ENCODE measurements around the gene ADAMTS20. TPM values are rescaled to one million over a fixed set of nuclear protein-coding genes. Genes with fewer than 3 reads are reported as not detected.

The ADAMTS20 gene
- total RNA-seq, 1 experiment from 2014 or later, result 2.7 TPM

DNA sequence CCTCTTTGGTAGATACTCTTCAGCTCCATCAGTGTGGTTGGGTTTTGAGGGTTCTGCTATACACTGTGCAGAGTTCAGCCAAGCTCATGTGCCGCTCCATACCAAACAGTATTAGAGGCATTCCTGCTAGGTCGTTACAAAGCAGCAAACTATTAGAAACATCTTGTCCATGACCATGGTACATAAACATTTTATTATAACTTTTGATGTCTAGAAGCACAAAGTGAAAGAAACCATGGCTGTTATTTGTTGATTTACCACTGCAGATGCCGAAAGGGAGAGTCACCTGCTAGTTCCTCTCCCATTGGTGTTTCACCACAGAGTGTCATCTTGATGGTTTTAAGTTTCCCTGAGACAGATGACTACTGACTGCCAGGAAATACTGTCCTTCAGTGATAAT lies 242.0 kb downstream of the ADAMTS20 start:
- Mint-ChIP-seq H3K4me3 (no peak overlapping the region), H3K4me1 (0 out of 4 replicates have a peak, but pooled peaks cover 0 to 2% of the 10 kb centered on the region in 2 experiments), H3K27me3 (ENCODE audit: low read depth) (no peaks in the 10 kb centered on the region), H3K36me3 (ENCODE audit: insufficient read depth in 1 of 3, low read depth in 3 of 3) (no peaks in the 10 kb centered on the region), H3K27ac (no peak overlapping the region), H3K9me3 (no peaks in the 10 kb centered on the region)
- Histone ChIP-seq H3K14ac (ENCODE audit: insufficient read depth, low read length) (no peak overlapping the region), H3K4me1 (ENCODE audit: insufficient read depth, low read length) (no peaks in the 10 kb centered on the region), H2BK15ac (ENCODE audit: low read depth, low read length) (no peak overlapping the region), H3K79me1 (ENCODE audit: insufficient read depth, low read depth, low read length, poor library complexity, severe bottlenecking) (no peaks in the 10 kb centered on the region), H3K79me2 (ENCODE audit: insufficient read depth, low read length) (no peaks in the 10 kb centered on the region), H3K9ac (ENCODE audit: extremely low read depth, insufficient read length, low read length) (no peak overlapping the region), H4K91ac (ENCODE audit: insufficient read length, low read depth, low read length) (no peak overlapping the region), H4K8ac (replicated peaks; ENCODE audit: insufficient read length, low read depth, low read length) (no peak overlapping the region), H3K4ac (ENCODE audit: low read depth, low read length) (no peak overlapping the region), H3K23me2 (ENCODE audit: insufficient read length, low read depth, low read length, poor library complexity, severe bottlenecking) (no peaks in the 10 kb centered on the region), H2BK12ac (ENCODE audit: insufficient read length, low read depth, low read length) (no peak overlapping the region), H3K27me3 (ENCODE audit: insufficient read depth, low read length) (no peaks in the 10 kb centered on the region), H3K9me3 (ENCODE audit: control insufficient read depth, low read depth, low read length) (no peaks in the 10 kb centered on the region), H3K56ac (ENCODE audit: insufficient read length, low read depth, low read length) (no peak overlapping the region), H2AFZ (ENCODE audit: low read length) (no peak overlapping the region), H4K20me1 (ENCODE audit: control insufficient read depth, insufficient read depth, insufficient read length) (no peaks in the 10 kb centered on the region), H2BK120ac (ENCODE audit: low read depth, low read length, poor library complexity, severe bottlenecking) (no peak overlapping the region), H3K27ac (ENCODE audit: insufficient read length, low read depth, low read length) (no peak overlapping the region), H2BK20ac (ENCODE audit: low read depth, low read length, poor library complexity, severe bottlenecking) (no peak overlapping the region), H3T11ph (ENCODE audit: low read length) (no peak overlapping the region), H4K5ac (ENCODE audit: insufficient read length, low read depth, low read length) (no peak overlapping the region), H3K4me2 (ENCODE audit: insufficient read depth, insufficient read length, low read length) (no peak overlapping the region), H3K23ac (ENCODE audit: insufficient read length, low read depth, low read length) (no peak overlapping the region), H2AK5ac (ENCODE audit: insufficient read length, low read length) (no peak overlapping the region), H2BK5ac (ENCODE audit: insufficient read length, low read length) (no peak overlapping the region), H3K18ac (ENCODE audit: insufficient read length, low read depth, low read length) (no peak overlapping the region)
- no peak for DNase-seq
- TF ChIP-seq, protein P1, sequence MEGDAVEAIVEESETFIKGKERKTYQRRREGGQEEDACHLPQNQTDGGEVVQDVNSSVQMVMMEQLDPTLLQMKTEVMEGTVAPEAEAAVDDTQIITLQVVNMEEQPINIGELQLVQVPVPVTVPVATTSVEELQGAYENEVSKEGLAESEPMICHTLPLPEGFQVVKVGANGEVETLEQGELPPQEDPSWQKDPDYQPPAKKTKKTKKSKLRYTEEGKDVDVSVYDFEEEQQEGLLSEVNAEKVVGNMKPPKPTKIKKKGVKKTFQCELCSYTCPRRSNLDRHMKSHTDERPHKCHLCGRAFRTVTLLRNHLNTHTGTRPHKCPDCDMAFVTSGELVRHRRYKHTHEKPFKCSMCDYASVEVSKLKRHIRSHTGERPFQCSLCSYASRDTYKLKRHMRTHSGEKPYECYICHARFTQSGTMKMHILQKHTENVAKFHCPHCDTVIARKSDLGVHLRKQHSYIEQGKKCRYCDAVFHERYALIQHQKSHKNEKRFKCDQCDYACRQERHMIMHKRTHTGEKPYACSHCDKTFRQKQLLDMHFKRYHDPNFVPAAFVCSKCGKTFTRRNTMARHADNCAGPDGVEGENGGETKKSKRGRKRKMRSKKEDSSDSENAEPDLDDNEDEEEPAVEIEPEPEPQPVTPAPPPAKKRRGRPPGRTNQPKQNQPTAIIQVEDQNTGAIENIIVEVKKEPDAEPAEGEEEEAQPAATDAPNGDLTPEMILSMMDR (conservative IDR thresholded peaks at IDR 0.05), result no peak
- WGBS (ENCODE audit: extremely low coverage, insufficient read length, low lambda C conversion rate), result no CpG with 5 or more reads among the region's 3 CpGs
